Measurements from ENCODE around the gene LNX1. TPM values are rescaled to one million over a fixed set of nuclear protein-coding genes. Genes with fewer than 3 reads are reported as not detected.

Gene LNX1
- total and polyA plus RNA-seq, 9 of the 15 experiments (the other 6 are each of a cell fraction or from before 2014, with no cell fraction given): 0.40 to 3.6 (median 2.2) TPM

DNA sequence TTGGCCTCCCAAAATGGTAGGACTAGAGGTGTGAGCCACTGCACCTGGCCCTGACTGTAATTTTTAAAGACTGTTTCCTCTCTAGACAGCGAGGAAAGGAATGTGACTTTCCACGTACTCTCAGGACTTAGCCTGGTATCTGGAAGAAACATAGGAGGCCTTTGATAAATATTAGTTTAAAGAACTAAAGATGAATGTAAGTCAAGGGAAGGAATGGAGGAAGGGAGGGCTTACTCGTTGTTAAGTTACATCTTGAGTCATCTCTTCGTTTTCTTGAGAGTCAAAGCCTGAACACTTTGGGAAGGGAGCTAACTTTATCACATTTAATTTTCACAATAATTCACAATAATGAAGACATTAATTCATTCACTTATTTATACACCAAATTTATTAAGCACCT is 7.2 kb upstream of the LNX1 start (continued):
- TF ChIP-seq HOXB6 (CRISPR knock-in tag; IDR thresholded peaks at IDR 0.05; ENCODE audit: borderline replicate concordance): no peak
- no peak for TF ChIP-seq ZNF717 (CRISPR knock-in tag; IDR thresholded peaks at IDR 0.05)

DNA sequence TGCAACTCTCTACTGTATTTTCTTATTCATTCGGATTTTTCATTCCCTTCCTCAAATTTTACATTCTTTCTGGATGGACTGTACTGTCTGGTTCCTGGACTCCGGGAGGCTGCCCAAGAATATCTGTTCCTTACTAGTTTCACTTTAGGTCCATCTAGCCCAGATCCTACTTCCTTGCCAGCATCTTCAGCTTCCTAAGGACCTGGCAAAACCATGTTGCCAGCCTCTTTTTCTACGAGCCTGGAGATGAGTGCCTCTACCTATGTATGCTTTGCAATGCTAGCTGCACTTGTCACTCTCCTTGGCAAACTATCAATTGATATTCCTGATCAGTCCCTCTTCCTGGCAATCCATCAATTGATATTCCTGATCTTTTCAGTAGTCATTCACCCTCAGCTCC is 5.6 kb upstream of the LNX1 start:
- Histone ChIP-seq H3K79me2 (ENCODE audit: control insufficient read depth, insufficient read depth, low read length) (no peaks in the 10 kb centered on the region), H3K4me3 (no peak overlapping the region), H4K20me1 (replicated peaks; ENCODE audit: control insufficient read depth, insufficient read depth, low read length) (no peaks in the 10 kb centered on the region), H3K4me1 (replicated peaks in 1 of 2; ENCODE audit: control insufficient read depth in 2 of 2, insufficient read depth in 2 of 2, low read length in 2 of 2) (peaks cover 0 to 11% of the 10 kb centered on the region in 2 experiments; a peak in 4 of 5 replicates), H2AFZ (ENCODE audit: low read depth, low read length) (no peak overlapping the region), H3K9ac (ENCODE audit: insufficient read depth in 1 of 2, low read depth in 2 of 2, low read length in 2 of 2) (no peak overlapping the region), H3K27ac (ENCODE audit: extremely low read depth, low read depth, low read length) (no peak overlapping the region), H3K36me3 (ENCODE audit: control insufficient read depth, insufficient read depth, low read length) (no peaks in the 10 kb centered on the region), H3K9me3 (replicated peaks; ENCODE audit: control insufficient read depth, insufficient read depth, low read depth, low read length) (no peaks in the 10 kb centered on the region), H3K9me1 (ENCODE audit: control insufficient read depth, insufficient read depth, low read length) (no peaks in the 10 kb centered on the region), H3K4me2 (ENCODE audit: insufficient read depth, low read length) (no peak overlapping the region), H3K27me3 (ENCODE audit: control insufficient read depth in 2 of 2, insufficient read depth in 2 of 2, low read length in 2 of 2) (no peaks in the 10 kb centered on the region)
- in situ Hi-C loops (cut with MboI) (no loop called here), intact Hi-C loops (cut with micrococcal nuclease) (loop anchor here (10.0 kb wide), 1 partner anchor 182 kb away; no protein-coding TSS in a partner anchor)
- FAIRE-seq (no peak), DNase-seq (ENCODE audit: extremely low read depth in 1 of 4, low spot score in 3 of 4) (no peak), ATAC-seq (no peak)
- WGBS (ENCODE audit: insufficient coverage, low coverage, missing lambda C conversion rate): 0% methylated on average over 3 of the region's 3 CpGs
- TF ChIP-seq BCL6 (CRISPR knock-in tag; IDR thresholded peaks at IDR 0.05): no peak
- no peak for TF ChIP-seq SRSF7 (optimal IDR thresholded peaks at IDR 0.05; ENCODE audit: low read depth, low read length)
- TF ChIP-seq HNRNPK (IDR thresholded peaks at IDR 0.05; ENCODE audit: low read depth, low read length, poor library complexity, severe bottlenecking): no peak
- no peak for TF ChIP-seq ILF3 (IDR thresholded peaks at IDR 0.05; ENCODE audit: borderline replicate concordance)
- TF ChIP-seq RBM25 (IDR thresholded peaks at IDR 0.05; ENCODE audit: low read depth, low read length, severe bottlenecking): no peak
- TF ChIP-seq BHLHE40 (IDR thresholded peaks at IDR 0.05; ENCODE audit: low read length): no peak
- no peak for TF ChIP-seq TGIF2 (CRISPR knock-in tag; IDR thresholded peaks at IDR 0.05)
- TF ChIP-seq, protein P1, sequence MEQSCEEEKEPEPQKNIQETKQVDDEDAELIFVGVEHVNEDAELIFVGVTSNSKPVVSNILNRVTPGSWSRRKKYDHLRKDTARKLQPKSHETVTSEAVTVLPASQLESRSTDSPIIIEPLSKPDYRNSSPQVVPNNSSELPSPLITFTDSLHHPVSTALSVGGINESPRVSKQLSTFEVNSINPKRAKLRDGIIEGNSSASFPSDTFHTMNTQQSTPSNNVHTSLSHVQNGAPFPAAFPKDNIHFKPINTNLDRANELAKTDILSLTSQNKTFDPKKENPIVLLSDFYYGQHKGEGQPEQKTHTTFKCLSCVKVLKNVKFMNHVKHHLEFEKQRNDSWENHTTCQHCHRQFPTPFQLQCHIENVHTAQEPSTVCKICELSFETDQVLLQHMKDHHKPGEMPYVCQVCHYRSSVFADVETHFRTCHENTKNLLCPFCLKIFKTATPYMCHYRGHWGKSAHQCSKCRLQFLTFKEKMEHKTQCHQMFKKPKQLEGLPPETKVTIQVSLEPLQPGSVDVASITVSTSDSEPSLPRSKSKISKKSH (CRISPR knock-in tag; IDR thresholded peaks at IDR 0.05): no peak
- TF ChIP-seq RBM15 (IDR thresholded peaks at IDR 0.05; ENCODE audit: insufficient read depth, low read length): no peak
- no peak for TF ChIP-seq SRSF3 (IDR thresholded peaks at IDR 0.05; ENCODE audit: insufficient read depth, low read length)
- no peak for TF ChIP-seq PHF8 (IDR thresholded peaks at IDR 0.05; ENCODE audit: borderline replicate concordance, low read length)
- TF ChIP-seq MCM3 (IDR thresholded peaks at IDR 0.05): no peak
- ChIA-PET CTCF (ENCODE audit: low intra/inter-chr PET ratio) (no interaction called here), POLR2A (no interaction called here)
- BruUV-seq (replicated peaks): no TSS peak
